ENCODE results near the gene HTR3E.

The HTR3E gene

GRCh38 chr3:184073621-184074020, 23.2 kb upstream of the HTR3E start:
- no peaks in the 10 kb centered on the region for H3K36me3 ChIP-seq (ENCODE audit: insufficient read depth, low read length)
- peaks cover 8% of the 10 kb centered on the region; the same call in 1 of the 2 replicates for H3K9me3 ChIP-seq (ENCODE audit: insufficient read depth, low read depth, low read length)
- no peaks in the 10 kb centered on the region for H4K20me1 ChIP-seq (ENCODE audit: insufficient read depth, low read length, poor library complexity, severe bottlenecking)
- no peaks in the 10 kb centered on the region for H3K79me2 ChIP-seq (ENCODE audit: insufficient read depth, low read length)
- no peak overlapping the region for H3K4me2 ChIP-seq (ENCODE audit: low read depth, low read length, poor library complexity, severe bottlenecking)
- H3K9ac ChIP-seq (ENCODE audit: low read depth, low read length, poor library complexity, severe bottlenecking) = no peak overlapping the region
- no peaks in the 10 kb centered on the region for H3K4me1 ChIP-seq (ENCODE audit: insufficient read depth, low read length, poor library complexity, severe bottlenecking)
- H2AFZ ChIP-seq (ENCODE audit: low read length) = no peak overlapping the region
- no peaks in the 10 kb centered on the region for H3F3A ChIP-seq (ENCODE audit: low read depth)
- no peaks in the 10 kb centered on the region for H3K9me2 ChIP-seq (replicated peaks; ENCODE audit: low read depth, low read length)
- no peaks in the 10 kb centered on the region for H3K27me3 ChIP-seq (ENCODE audit: insufficient read depth, low read length, poor library complexity, severe bottlenecking)
- TF ChIP-seq, protein P1, sequence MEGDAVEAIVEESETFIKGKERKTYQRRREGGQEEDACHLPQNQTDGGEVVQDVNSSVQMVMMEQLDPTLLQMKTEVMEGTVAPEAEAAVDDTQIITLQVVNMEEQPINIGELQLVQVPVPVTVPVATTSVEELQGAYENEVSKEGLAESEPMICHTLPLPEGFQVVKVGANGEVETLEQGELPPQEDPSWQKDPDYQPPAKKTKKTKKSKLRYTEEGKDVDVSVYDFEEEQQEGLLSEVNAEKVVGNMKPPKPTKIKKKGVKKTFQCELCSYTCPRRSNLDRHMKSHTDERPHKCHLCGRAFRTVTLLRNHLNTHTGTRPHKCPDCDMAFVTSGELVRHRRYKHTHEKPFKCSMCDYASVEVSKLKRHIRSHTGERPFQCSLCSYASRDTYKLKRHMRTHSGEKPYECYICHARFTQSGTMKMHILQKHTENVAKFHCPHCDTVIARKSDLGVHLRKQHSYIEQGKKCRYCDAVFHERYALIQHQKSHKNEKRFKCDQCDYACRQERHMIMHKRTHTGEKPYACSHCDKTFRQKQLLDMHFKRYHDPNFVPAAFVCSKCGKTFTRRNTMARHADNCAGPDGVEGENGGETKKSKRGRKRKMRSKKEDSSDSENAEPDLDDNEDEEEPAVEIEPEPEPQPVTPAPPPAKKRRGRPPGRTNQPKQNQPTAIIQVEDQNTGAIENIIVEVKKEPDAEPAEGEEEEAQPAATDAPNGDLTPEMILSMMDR (conservative IDR thresholded peaks at IDR 0.05; ENCODE audit: low read length) = no peak
- no peak for TF ChIP-seq EZH2phosphoT487 (IDR thresholded peaks at IDR 0.05; ENCODE audit: borderline replicate concordance)
- H3K4me3 ChIP-seq (ENCODE audit: low read length, poor library complexity, severe bottlenecking) = no peak overlapping the region

- Histone ChIP-seq H3K4me2 (ENCODE audit: low read depth, low read length, poor library complexity, severe bottlenecking) (no peak overlapping the region), H3K36me3 (ENCODE audit: insufficient read depth, low read length) (no peaks in the 10 kb centered on the region), H3K9me3 (ENCODE audit: insufficient read depth, low read depth, low read length) (peaks cover 2% of the 10 kb centered on the region; the same call in 1 of the 2 replicates), H3K27me3 (ENCODE audit: insufficient read depth, low read length, poor library complexity, severe bottlenecking) (no peaks in the 10 kb centered on the region), H3K4me1 (ENCODE audit: insufficient read depth, low read length, poor library complexity, severe bottlenecking) (no peaks in the 10 kb centered on the region), H3F3A (ENCODE audit: low read depth) (no peaks in the 10 kb centered on the region), H3K9ac (ENCODE audit: low read depth, low read length, poor library complexity, severe bottlenecking) (no peak overlapping the region), H4K20me1 (ENCODE audit: insufficient read depth, low read length, poor library complexity, severe bottlenecking) (no peaks in the 10 kb centered on the region), H2AFZ (ENCODE audit: low read length) (no peak overlapping the region), H3K9me2 (replicated peaks; ENCODE audit: low read depth, low read length) (no peaks in the 10 kb centered on the region), H3K79me2 (ENCODE audit: insufficient read depth, low read length) (no peaks in the 10 kb centered on the region), H3K4me3 (ENCODE audit: low read length, poor library complexity, severe bottlenecking) (no peak overlapping the region)
- TF ChIP-seq, protein P1 (conservative IDR thresholded peaks at IDR 0.05; ENCODE audit: low read length) = no peak
- TF ChIP-seq EZH2phosphoT487 (IDR thresholded peaks at IDR 0.05; ENCODE audit: borderline replicate concordance) = no peak
Measured at GRCh38 chr3:184075901-184076300, 21.0 kb upstream of the HTR3E start.

GRCh38 chr3:184077881-184078280, 19.0 kb upstream of the HTR3E start:
- Histone ChIP-seq H2AFZ (ENCODE audit: low read length) (no peak overlapping the region), H3K36me3 (ENCODE audit: insufficient read depth, low read length) (no peaks in the 10 kb centered on the region)

More at GRCh38 chr3:184077881-184078280, 19.0 kb upstream of the HTR3E start:
- Histone ChIP-seq H3K9ac (ENCODE audit: low read depth, low read length, poor library complexity, severe bottlenecking) (no peak overlapping the region), H3F3A (ENCODE audit: low read depth) (no peaks in the 10 kb centered on the region), H3K9me2 (replicated peaks; ENCODE audit: low read depth, low read length) (no peaks in the 10 kb centered on the region), H3K9me3 (ENCODE audit: insufficient read depth, low read depth, low read length) (no peaks in the 10 kb centered on the region; the same call in 1 of the 2 replicates), H3K4me2 (ENCODE audit: low read depth, low read length, poor library complexity, severe bottlenecking) (no peak overlapping the region), H3K79me2 (ENCODE audit: insufficient read depth, low read length) (no peaks in the 10 kb centered on the region), H3K4me3 (ENCODE audit: low read length, poor library complexity, severe bottlenecking) (no peak overlapping the region), H3K4me1 (ENCODE audit: insufficient read depth, low read length, poor library complexity, severe bottlenecking) (no peaks in the 10 kb centered on the region), H4K20me1 (ENCODE audit: insufficient read depth, low read length, poor library complexity, severe bottlenecking) (no peaks in the 10 kb centered on the region), H3K27me3 (ENCODE audit: insufficient read depth, low read length, poor library complexity, severe bottlenecking) (no peaks in the 10 kb centered on the region)
- TF ChIP-seq, protein P1 (conservative IDR thresholded peaks at IDR 0.05; ENCODE audit: low read length) = no peak
- no peak for TF ChIP-seq EZH2phosphoT487 (IDR thresholded peaks at IDR 0.05; ENCODE audit: borderline replicate concordance)

Measured in Loucy (cell line).